CD4-positive, alpha-beta memory T cell (primary cell): Measurements from ENCODE around the gene PLCG2. TPM values are rescaled to one million over a fixed set of nuclear protein-coding genes. Genes with fewer than 3 reads are reported as not detected.

ENCODE experiments used
- CTCF ChIA-PET: fragments of 350-600 bp; sonication (Branson Sonifier 250); formaldehyde crosslinking; loops from one replicate; lab custom pipeline; 2021; ENCODE audit warnings: inconsistent platforms; ENCODE audit not compliant: partially characterized antibody; lab: Charles Lee
- POLR2A ChIA-PET: fragments of 350-600 bp; sonication (Branson Sonifier 250); formaldehyde crosslinking; loops from one replicate; lab custom pipeline; 2021; ENCODE audit not compliant: partially characterized antibody; lab: Charles Lee
- DNase-seq, 5 donors: peaks; one replicate each; pipeline versions ENCODE4 v3.0.0 to v3.0.0-alpha.2; 2020 to 2022; ENCODE audit warnings: mixed read lengths in 1 of 5
- H3K27ac ChIP-seq: one replicate; pipeline ENCODE4 v1.7.0; 2013; ENCODE audit warnings: low read depth, low read length
- H3K27me3 ChIP-seq: 2 replicates; pipeline ENCODE4 v1.7.0; 2013; ENCODE audit warnings: mild to moderate bottlenecking, low read length, moderate library complexity; ENCODE audit not compliant: insufficient read depth
- H3K36me3 ChIP-seq: 2 replicates; pipeline ENCODE4 v1.7.0; 2013; ENCODE audit warnings: mild to moderate bottlenecking, low read length, moderate library complexity; ENCODE audit not compliant: insufficient read depth
- H3K4me1 ChIP-seq: 2 replicates; pipeline ENCODE4 v1.7.0; 2013; ENCODE audit warnings: mild to moderate bottlenecking, low read length, moderate library complexity; ENCODE audit not compliant: insufficient read depth
- H3K4me3 ChIP-seq, 2 donors: one replicate each; pipeline ENCODE4 v1.7.0; 2013; ENCODE audit warnings: low read length in 2 of 2, mild to moderate bottlenecking in 1 of 2
- H3K9me3 ChIP-seq, 2 donors: one replicate each; pipeline ENCODE4 v1.7.0; 2013; ENCODE audit warnings: low read length in 2 of 2, control low read depth in 1 of 2; ENCODE audit not compliant: control insufficient read depth in 1 of 2
- H3K27ac Mint-ChIP-seq, 7 donors: one replicate each; pipeline ENCODE4 v1.8.0; 2020 to 2021; ENCODE audit warnings: mixed read lengths in 7 of 7, mild to moderate bottlenecking in 6 of 7, inconsistent platforms in 3 of 7, moderate library complexity in 3 of 7
- H3K27me3 Mint-ChIP-seq, 2 donors: one replicate each; pipeline ENCODE4 v1.8.0; 2020 to 2021; ENCODE audit warnings: mixed read lengths in 2 of 2
- H3K36me3 Mint-ChIP-seq, 2 donors: one replicate each; pipeline ENCODE4 v1.8.0; 2020 to 2021; ENCODE audit warnings: mixed read lengths in 2 of 2, inconsistent platforms in 1 of 2, mild to moderate bottlenecking in 1 of 2
- H3K4me1 Mint-ChIP-seq, 4 donors: one replicate each; pipeline ENCODE4 v1.8.0; 2020 to 2021; ENCODE audit warnings: mixed read lengths in 4 of 4, mild to moderate bottlenecking in 1 of 4
- H3K4me3 Mint-ChIP-seq, 8 donors: one replicate each; pipeline ENCODE4 v1.8.0; 2020 to 2021; ENCODE audit warnings: mixed read lengths in 8 of 8, mild to moderate bottlenecking in 7 of 8, moderate library complexity in 6 of 8, inconsistent platforms in 3 of 8
- H3K9me3 Mint-ChIP-seq, 8 donors: one replicate each; pipeline ENCODE4 v1.8.0; 2020 to 2021; ENCODE audit warnings: mixed read lengths in 8 of 8, mild to moderate bottlenecking in 5 of 8, inconsistent platforms in 3 of 8, moderate library complexity in 1 of 8
- intact Hi-C: fragments of 100-400 bp; cut with micrococcal nuclease; formaldehyde crosslinking; loops from one replicate; pipeline ENCODE4 v1.15.1; 2023
- polyA plus RNA-seq, 2 donors: library from polyadenylated mRNA; unstranded; fragments of 300-500 nt; fragmentation: Illumina TruSeq; gene quantifications; one replicate each; pipeline ENCODE4 v1.2.3, GENCODE V29; 2021
- total RNA-seq, 2 experiments: library from RNA; stranded (reverse); gene quantifications; one replicate each; pipeline ENCODE4 v1.2.3, GENCODE V29; 2021

The PLCG2 gene
- total RNA-seq (1 to 10 TPM; 2.3 to 2.4 TPM), polyA plus RNA-seq (1 to 10 TPM in 1 of 2 donors, under 1 TPM in 1; 0.63 to 1.8 TPM)

DNA sequence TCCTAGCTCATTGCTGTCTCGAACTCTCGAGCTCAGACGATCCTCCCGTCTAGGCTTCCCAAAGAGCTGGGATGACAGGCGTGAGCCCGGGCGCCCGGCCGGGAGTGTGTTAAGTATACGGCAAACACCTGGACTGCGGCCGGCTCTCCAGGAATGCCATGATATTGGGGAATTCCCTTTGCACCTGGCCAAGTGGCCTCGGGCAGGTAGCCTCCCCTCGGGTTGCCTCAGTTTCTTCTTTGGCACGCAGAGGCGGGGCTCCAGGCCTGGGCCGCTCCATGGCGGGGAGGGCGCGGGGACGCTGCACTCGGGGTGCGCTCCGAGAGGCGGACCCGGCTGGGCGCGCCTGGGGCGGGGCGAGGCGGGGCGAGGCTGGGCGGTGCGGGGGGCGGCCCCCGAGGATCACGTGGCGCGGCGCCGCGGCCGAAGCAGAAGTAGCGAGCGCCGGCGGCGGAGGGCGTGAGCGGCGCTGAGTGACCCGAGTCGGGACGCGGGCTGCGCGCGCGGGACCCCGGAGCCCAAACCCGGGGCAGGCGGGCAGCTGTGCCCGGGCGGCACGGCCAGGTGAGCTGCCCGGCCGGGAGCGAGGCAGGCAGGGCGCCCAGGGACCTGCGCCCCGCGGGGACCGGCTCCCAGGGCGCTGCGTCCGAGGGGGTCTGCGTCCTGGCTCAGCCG, at the start of gene PLCG2:
Gene PLCG2, plus strand, starts transcription at position 431 of the 675 bp plus-strand sequence. CDS start 6,699 bp downstream, outside the sequence.
- H3K4me1 ChIP-seq = peaks cover 7% of the 10 kb centered on the region
- no peaks in the 10 kb centered on the region for H3K36me3 ChIP-seq
- no peaks in the 10 kb centered on the region for H3K36me3 Mint-ChIP-seq
- peak within 1 kb of the TSS; percentile 3 to 41 for H3K4me3 ChIP-seq
- intact Hi-C loops = no loop called here
- peak within 1 kb of the TSS; percentile 77 to 91 (median 86) for H3K4me3 Mint-ChIP-seq
- peaks cover 5% of the 10 kb centered on the region for H3K27me3 ChIP-seq
- peaks cover 7 to 18% (median 12%) of the 10 kb centered on the region in 4 donors for H3K4me1 Mint-ChIP-seq
- H3K9me3 Mint-ChIP-seq = peaks cover 0 to 2% (median 0%) of the 10 kb centered on the region in 8 donors
- H3K27ac ChIP-seq = no peak within 1 kb of the TSS
- peaks cover 27 to 29% of the 10 kb centered on the region in 2 donors for H3K27me3 Mint-ChIP-seq
- H3K27ac Mint-ChIP-seq = peak within 1 kb of the TSS in 3 of 7 donors; percentile 62 to 81 (median 75)
- POLR2A ChIA-PET = interaction anchor here (1.2 kb wide), 1 partner anchor 15 kb away, joined by 3 read pairs; no protein-coding TSS in a partner anchor
- CTCF ChIA-PET = no interaction called here
- peak in 4 of 5 donors; percentile 32 to 56 (median 53) for DNase-seq
- H3K9me3 ChIP-seq = no peaks in the 10 kb centered on the region

GRCh38 chr16:81729451-81729850, 49.6 kb upstream of the PLCG2 start:
- no peaks in the 10 kb centered on the region for H3K9me3 ChIP-seq
- Mint-ChIP-seq H3K9me3 (no peaks in the 10 kb centered on the region), H3K4me1 (peaks cover 8 to 25% (median 17%) of the 10 kb centered on the region in 4 donors), H3K36me3 (no peaks in the 10 kb centered on the region), H3K4me3 (peak overlapping the region in 7 of 8 donors; percentile 36 to 69 (median 56)), H3K27me3 (no peaks in the 10 kb centered on the region), H3K27ac (peak overlapping the region in 4 of 7 donors; percentile 38 to 78 (median 60))
- ChIA-PET CTCF (interaction anchor here (0.6 to 3.3 kb wide), 28 partner anchors 8 to 723 kb away, joined by 3 to 38 read pairs (median 5); partner anchors contain the start of genes CENPN, CMC2 and GAN), POLR2A (interaction anchor here (1.2 to 1.9 kb wide), 7 partner anchors 12 to 722 kb away, joined by 3 to 19 read pairs (median 4); partner anchors contain the start of genes CENPN, CMC2 and GAN)
- no peak overlapping the region for H3K4me3 ChIP-seq
- H3K36me3 ChIP-seq = no peaks in the 10 kb centered on the region
- no peak for DNase-seq
- no peaks in the 10 kb centered on the region for H3K27me3 ChIP-seq
- intact Hi-C loops = no loop called here
- H3K4me1 ChIP-seq = peaks cover 12% of the 10 kb centered on the region
- H3K27ac ChIP-seq = no peak overlapping the region

DNA sequence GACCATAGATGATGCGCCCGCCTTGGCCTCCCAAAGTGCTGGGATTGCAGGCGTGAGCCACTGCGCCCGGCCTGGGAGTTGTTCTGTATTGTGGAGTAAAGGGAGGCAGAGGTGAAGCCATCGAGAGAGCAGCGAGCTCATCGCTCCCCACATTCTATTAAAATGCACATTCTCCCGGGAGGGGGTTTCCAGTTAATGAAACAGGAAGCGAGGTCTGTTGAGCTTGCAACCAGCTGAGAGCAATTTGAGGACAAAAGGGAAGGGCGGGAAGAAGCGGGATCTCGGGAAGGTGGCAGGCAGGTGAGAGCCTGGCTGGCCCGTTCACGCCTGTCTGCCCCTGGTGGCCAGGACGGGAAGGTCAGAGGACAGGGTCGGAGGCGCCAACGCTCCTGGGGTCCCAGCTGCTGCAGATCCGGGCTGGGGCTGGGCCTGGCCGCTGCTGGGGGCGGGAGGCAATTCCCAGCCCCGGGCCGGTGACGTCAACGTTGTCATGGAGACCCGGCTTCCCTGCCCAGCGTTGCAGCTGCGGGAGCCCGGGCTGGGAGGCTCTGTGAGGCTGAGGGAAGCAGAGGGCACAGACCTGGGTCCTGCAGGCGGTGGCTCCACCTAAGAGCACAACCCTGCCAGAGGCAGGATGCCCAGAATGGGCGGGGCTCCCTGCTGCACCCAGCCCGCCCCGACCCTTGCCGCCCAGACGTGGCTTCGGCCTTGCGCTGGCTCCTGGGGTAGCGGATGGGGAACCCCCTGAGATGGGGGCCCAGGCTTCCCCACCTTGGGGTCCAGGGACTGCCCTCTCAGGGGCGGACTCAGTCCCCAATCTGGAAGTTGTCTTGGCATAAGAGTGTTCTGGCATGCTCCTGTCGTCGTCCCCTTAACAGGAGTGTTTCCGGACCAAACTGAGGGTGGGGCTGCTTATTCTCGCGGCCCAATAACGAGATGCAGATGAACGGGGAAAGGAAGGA, 48.7 kb upstream of the PLCG2 start:
- Histone ChIP-seq H3K36me3 (no peaks in the 10 kb centered on the region), H3K4me3 (peak overlapping the region; percentile 11 to 25), H3K9me3 (no peaks in the 10 kb centered on the region), H3K27ac (peak overlapping the region; percentile 65), H3K4me1 (peaks cover 12% of the 10 kb centered on the region), H3K27me3 (no peaks in the 10 kb centered on the region)
- DNase-seq = peak; percentile 42 to 73 (median 58)
- Mint-ChIP-seq H3K27me3 (no peaks in the 10 kb centered on the region), H3K27ac (peak overlapping the region; percentile 78 to 97 (median 93)), H3K4me1 (peaks cover 8 to 25% (median 17%) of the 10 kb centered on the region in 4 donors), H3K36me3 (no peaks in the 10 kb centered on the region), H3K4me3 (peak overlapping the region; percentile 85 to 93 (median 88)), H3K9me3 (no peaks in the 10 kb centered on the region)
- intact Hi-C loops = loop anchor here (1.0 to 2.0 kb wide), 3 partner anchors 16 to 328 kb away; no protein-coding TSS in a partner anchor
- ChIA-PET CTCF (interaction anchor here (0.8 to 3.3 kb wide), 28 partner anchors 9 to 724 kb away, joined by 3 to 38 read pairs (median 5); partner anchors contain the start of genes CENPN, CMC2 and GAN), POLR2A (interaction anchor here (1.0 to 1.9 kb wide), 9 partner anchors 12 to 723 kb away, joined by 3 to 19 read pairs (median 4); partner anchors contain the start of genes CENPN, CMC2 and GAN)

DNA sequence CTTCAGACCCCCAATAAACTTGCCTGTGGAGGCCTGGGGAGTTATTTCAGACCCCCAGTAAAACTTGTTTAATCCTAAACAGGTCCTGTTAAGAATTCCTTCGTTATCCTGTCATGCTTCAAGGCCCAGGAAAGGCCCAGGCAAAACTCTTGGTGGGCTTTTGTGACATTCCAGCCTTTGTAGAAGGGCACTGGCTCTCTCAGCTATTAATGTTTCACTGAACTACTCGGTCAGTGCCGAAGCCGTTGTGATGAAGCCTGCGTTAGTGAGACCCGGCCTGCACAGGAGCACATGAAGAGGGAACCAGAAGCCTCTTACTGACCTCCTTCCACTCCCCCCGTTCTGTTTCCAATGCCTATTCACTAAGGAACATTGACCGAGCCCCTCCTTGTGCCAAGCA, 47.4 kb upstream of the PLCG2 start:
- Histone ChIP-seq H3K4me3 (no peak overlapping the region), H3K9me3 (no peaks in the 10 kb centered on the region), H3K36me3 (no peaks in the 10 kb centered on the region), H3K27me3 (no peaks in the 10 kb centered on the region), H3K4me1 (peaks cover 12% of the 10 kb centered on the region), H3K27ac (no peak overlapping the region)
- ChIA-PET CTCF (interaction anchor here (0.8 to 3.3 kb wide), 8 partner anchors 7 to 703 kb away, joined by 3 to 38 read pairs (median 7); no protein-coding TSS in a partner anchor), POLR2A (interaction anchor here (1.2 kb wide), 1 partner anchor 16 kb away, joined by 3 read pairs; no protein-coding TSS in a partner anchor)
- peaks cover 8 to 25% (median 17%) of the 10 kb centered on the region in 4 donors for H3K4me1 Mint-ChIP-seq
- no peaks in the 10 kb centered on the region for H3K9me3 Mint-ChIP-seq
- no peak for DNase-seq
- intact Hi-C loops = loop anchor here (2.0 kb wide), 2 partner anchors 109 to 329 kb away; no protein-coding TSS in a partner anchor
- peak overlapping the region in 3 of 7 donors; percentile 10 to 26 (median 25) for H3K27ac Mint-ChIP-seq
- H3K4me3 Mint-ChIP-seq = no peak overlapping the region
- H3K36me3 Mint-ChIP-seq = no peaks in the 10 kb centered on the region
- no peaks in the 10 kb centered on the region for H3K27me3 Mint-ChIP-seq

DNA sequence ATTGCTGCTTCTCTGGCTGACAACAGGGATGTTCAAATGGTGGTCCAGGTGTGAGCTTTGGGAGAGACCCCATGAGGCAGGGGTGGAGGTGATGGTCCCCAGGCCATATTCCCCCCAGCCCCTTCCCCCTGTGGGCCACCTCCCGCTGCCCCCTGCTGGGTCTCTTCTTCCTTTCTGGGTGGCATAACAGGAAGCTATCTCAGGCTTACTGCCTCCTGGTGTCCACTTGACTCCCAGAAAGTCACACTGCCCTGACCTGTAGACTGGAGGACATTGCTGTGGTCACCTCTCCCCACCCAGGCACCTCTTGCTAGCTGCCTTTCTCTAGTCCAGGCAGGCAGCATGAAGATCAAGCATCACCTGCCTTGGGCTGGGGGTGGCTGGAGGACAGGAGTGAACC, 46.4 kb upstream of the PLCG2 start:
- DNase-seq = no peak
- Histone ChIP-seq H3K27me3 (no peaks in the 10 kb centered on the region), H3K9me3 (no peaks in the 10 kb centered on the region), H3K36me3 (no peaks in the 10 kb centered on the region), H3K4me3 (no peak overlapping the region), H3K4me1 (peaks cover 12% of the 10 kb centered on the region), H3K27ac (no peak overlapping the region)
- POLR2A ChIA-PET = no interaction called here
- H3K9me3 Mint-ChIP-seq = no peaks in the 10 kb centered on the region
- no peaks in the 10 kb centered on the region for H3K36me3 Mint-ChIP-seq
- no peaks in the 10 kb centered on the region for H3K27me3 Mint-ChIP-seq
- intact Hi-C loops = no loop called here
- H3K4me3 Mint-ChIP-seq = no peak overlapping the region
- no peak overlapping the region for H3K27ac Mint-ChIP-seq
- CTCF ChIA-PET = interaction anchor here (0.8 to 2.6 kb wide), 3 partner anchors 8 to 110 kb away, joined by 3 to 5 read pairs (median 5); no protein-coding TSS in a partner anchor
- H3K4me1 Mint-ChIP-seq = peaks cover 8 to 25% (median 16%) of the 10 kb centered on the region in 4 donors

DNA sequence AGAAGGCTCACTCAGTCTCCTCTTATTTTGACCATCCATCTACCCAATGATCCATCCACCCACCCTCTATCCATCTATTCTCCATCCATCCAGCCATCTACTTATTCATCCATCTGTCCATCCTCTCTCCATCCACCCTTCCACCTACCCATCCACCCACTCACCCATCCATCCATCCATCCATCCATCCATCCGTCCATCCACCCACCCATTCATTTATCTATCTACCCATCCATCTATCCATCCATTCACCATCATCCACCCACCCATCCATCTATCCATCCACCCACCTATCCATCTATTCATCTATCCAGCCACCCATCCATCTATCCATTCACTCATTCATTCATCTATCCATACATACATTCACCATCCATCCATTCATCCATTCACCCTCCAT, 45.8 kb upstream of the PLCG2 start:
- H3K27me3 ChIP-seq = no peaks in the 10 kb centered on the region
- no peaks in the 10 kb centered on the region for H3K9me3 Mint-ChIP-seq
- H3K4me1 ChIP-seq = peaks cover 16% of the 10 kb centered on the region
- POLR2A ChIA-PET = no interaction called here
- no peaks in the 10 kb centered on the region for H3K9me3 ChIP-seq
- no peak overlapping the region for H3K4me3 ChIP-seq
- intact Hi-C loops = no loop called here
- DNase-seq = no peak
- H3K27ac ChIP-seq = no peak overlapping the region
- H3K4me1 Mint-ChIP-seq = peaks cover 11 to 31% (median 19%) of the 10 kb centered on the region in 4 donors
- no peak overlapping the region for H3K27ac Mint-ChIP-seq
- H3K4me3 Mint-ChIP-seq = no peak overlapping the region
- no peaks in the 10 kb centered on the region for H3K36me3 ChIP-seq
- no peaks in the 10 kb centered on the region for H3K36me3 Mint-ChIP-seq
- CTCF ChIA-PET = interaction anchor here (1.3 to 3.9 kb wide), 3 partner anchors 9 to 528 kb away, joined by 4 to 16 read pairs (median 5); no protein-coding TSS in a partner anchor
- H3K27me3 Mint-ChIP-seq = no peaks in the 10 kb centered on the region
